Aorta (tissue), 5 donors: ENCODE results near the gene PTGIR. TPM values are rescaled to one million over a fixed set of nuclear protein-coding genes. Genes with fewer than 3 reads are reported as not detected.

ENCODE experiments used
- ATAC-seq: fragments of 200-7000 bp; cut with Tn5 transposase; one replicate; pipeline ENCODE4 v1.9.1; 2022; ENCODE audit warnings: moderate library complexity; ENCODE audit not compliant: low FRiP score
- DNase-seq, 2 donors: peaks; one replicate each; pipeline ENCODE4 v3.0.0-alpha.2; 2020
- H3K27ac ChIP-seq, 2 donors: one replicate each; pipeline ENCODE4 v1.5.1; 2013; ENCODE audit warnings: low read length in 2 of 2, mild to moderate bottlenecking in 2 of 2, moderate library complexity in 2 of 2, control low read depth in 1 of 2, inconsistent platforms in 1 of 2, low read depth in 1 of 2
- H3K27me3 ChIP-seq, 2 donors: one replicate each; pipeline ENCODE4 v1.6.1; 2013; ENCODE audit warnings: control low read depth in 1 of 2, low read length in 1 of 2, mild to moderate bottlenecking in 1 of 2, moderate library complexity in 1 of 2; ENCODE audit not compliant: insufficient read depth in 2 of 2, control insufficient read depth in 1 of 2
- H3K36me3 ChIP-seq, 2 donors: one replicate each; pipeline ENCODE4 v1.6.1; 2013; ENCODE audit warnings: control low read depth in 1 of 2, low read length in 1 of 2, mild to moderate bottlenecking in 1 of 2; ENCODE audit not compliant: insufficient read depth in 2 of 2, control insufficient read depth in 1 of 2
- H3K4me1 ChIP-seq, 2 donors: one replicate each; pipeline ENCODE4 v1.6.1; 2013; ENCODE audit warnings: low read length in 2 of 2, control low read depth in 1 of 2, mild to moderate bottlenecking in 1 of 2, moderate library complexity in 1 of 2; ENCODE audit not compliant: insufficient read depth in 2 of 2, control insufficient read depth in 1 of 2
- H3K4me3 ChIP-seq, 2 donors: one replicate each; pipeline ENCODE4 v1.5.1; 2013; ENCODE audit warnings: low read length in 2 of 2, control low read depth in 1 of 2, mild to moderate bottlenecking in 1 of 2
- H3K9me3 ChIP-seq: one replicate; pipeline ENCODE4 v1.6.1; 2013; ENCODE audit warnings: mild to moderate bottlenecking, low read length; ENCODE audit not compliant: control insufficient read depth
- WGBS, 2 donors: extraction: QIAGEN DNeasy Blood & Tissue Kit; methylation state at CpG; one replicate each; pipeline ENCODE4 v1.1.7; 2013; 5-methylcytosine and 5-hydroxymethylcytosine counted together
- intact Hi-C, 2 donors: fragments of 100-400 bp; cut with DNase I; formaldehyde crosslinking; loops; one replicate each; pipeline versions ENCODE4 v1.14.2 to v1.15.0; 2022
- polyA plus RNA-seq, 2 donors: library from polyadenylated mRNA; stranded (reverse); fragments of 200-250 nt; gene quantifications; one replicate each; pipeline ENCODE4 v1.2.3, GENCODE V29; 2013
- total RNA-seq, 2 donors: library from RNA; stranded (reverse); fragmentation: NEBNext Ultra II Directional; extraction: Animal tissue kit (Norgen Biotek cat#: 25700); gene quantifications; one replicate each; pipeline ENCODE4 v1.2.1, GENCODE V29; 2021
- donor health status: healthy with polysubstance abuse.
- donor health status: Bipolar disorder and iron deficiency.
- donor health status: DM: no; HTN: no; CAD: no.
- donor health status: DM: no; HTN: no; CAD: no.
- donor health status: DM: yes; HTN: yes; CAD: no.

PTGIR gene
- total and polyA plus RNA-seq, 4 donors: 17.3 to 119 (median 70.6) TPM

- H3K4me1 ChIP-seq: no peaks in the 10 kb centered on the region
- 1 to 2% methylated on average over 14 of the region's 14 CpGs for WGBS, 2 donors
These were observed 35.2 kb upstream of the PTGIR start for GRCh38 chr19:46660008-46660517.

GRCh38 chr19:46659151-46660007 lies 34.5 kb upstream of the PTGIR start:
- Histone ChIP-seq H3K9me3 (no peaks in the 10 kb centered on the region), H3K4me3 (peak overlapping the region; percentile 51 to 75), H3K36me3 (no peaks in the 10 kb centered on the region), H3K4me1 (no peaks in the 10 kb centered on the region), H3K27ac (peak overlapping the region; percentile 59 to 93), H3K27me3 (no peaks in the 10 kb centered on the region)
- WGBS, 2 donors: 1% methylated on average over 28 of the region's 28 CpGs
- DNase-seq (peak; percentile 72 to 88), ATAC-seq (no peak)
- intact Hi-C loops: no loop called here

More at GRCh38 chr19:46660008-46660517, 35.2 kb upstream of the PTGIR start:
- intact Hi-C loops: no loop called here
- peak; percentile 14 for ATAC-seq
- DNase-seq: peak; percentile 71 to 84
- H3K9me3 ChIP-seq: no peaks in the 10 kb centered on the region
- H3K27ac ChIP-seq: peak overlapping the region; percentile 34 to 93
- H3K36me3 ChIP-seq: no peaks in the 10 kb centered on the region
- no peaks in the 10 kb centered on the region for H3K27me3 ChIP-seq
- peak overlapping the region; percentile 51 to 75 for H3K4me3 ChIP-seq

- ATAC-seq (no peak), DNase-seq (no peak)
- Histone ChIP-seq H3K27ac (peak overlapping the region in 1 of 2 donors; percentile 14), H3K9me3 (no peaks in the 10 kb centered on the region), H3K4me3 (no peak overlapping the region), H3K36me3 (no peaks in the 10 kb centered on the region), H3K4me1 (peaks cover 0 to 3% of the 10 kb centered on the region in 2 donors), H3K27me3 (no peaks in the 10 kb centered on the region)
- 78 to 81% methylated on average over 5 of the region's 5 CpGs for WGBS, 2 donors
- intact Hi-C loops: no loop called here
These were observed 31.7 kb upstream of the PTGIR start for GRCh38 chr19:46656541-46656940.

GRCh38 chr19:46654621-46655152 lies 29.8 kb upstream of the PTGIR start:
- intact Hi-C loops: no loop called here
- peak; percentile 74 for ATAC-seq
- Histone ChIP-seq H3K9me3 (no peaks in the 10 kb centered on the region), H3K27me3 (no peaks in the 10 kb centered on the region), H3K36me3 (no peaks in the 10 kb centered on the region), H3K4me1 (peaks cover 0 to 3% of the 10 kb centered on the region in 2 donors), H3K4me3 (no peak overlapping the region), H3K27ac (peak overlapping the region; percentile 9 to 88)
- 4 to 5% methylated on average over 15 to 16 of the region's 16 CpGs for WGBS, 2 donors
- DNase-seq: peak; percentile 69 to 85

GRCh38 chr19:46650445-46650844 lies 25.6 kb upstream of the PTGIR start:
- Histone ChIP-seq H3K9me3 (no peaks in the 10 kb centered on the region), H3K4me1 (peaks cover 0 to 3% of the 10 kb centered on the region in 2 donors), H3K4me3 (no peak overlapping the region), H3K27me3 (no peaks in the 10 kb centered on the region), H3K36me3 (peaks cover 0 to 3% of the 10 kb centered on the region in 2 donors), H3K27ac (no peak overlapping the region)
- 85 to 88% methylated on average over 7 of the region's 7 CpGs for whole genome bisulfite sequencing, 2 donors
- DNase-seq (no peak), ATAC-seq (no peak)
- intact Hi-C loops: no loop called here

- Histone ChIP-seq H3K4me3 (no peak overlapping the region), H3K9me3 (no peaks in the 10 kb centered on the region), H3K27me3 (no peaks in the 10 kb centered on the region), H3K36me3 (peaks cover 0 to 3% of the 10 kb centered on the region in 2 donors), H3K4me1 (peaks cover 0 to 3% of the 10 kb centered on the region in 2 donors), H3K27ac (peak overlapping the region in 1 of 2 donors; percentile 25)
- WGBS, 2 donors: 72 to 76% methylated on average over 119 to 144 of the region's 144 CpGs
- DNase-seq (no peak), ATAC-seq (no peak)
- intact Hi-C loops: no loop called here
These were observed 24.4 kb upstream of the PTGIR start for GRCh38 chr19:46648961-46649960.

GRCh38 chr19:46648060-46648960 lies 23.4 kb upstream of the PTGIR start:
- Histone ChIP-seq H3K4me1 (peaks cover 0 to 2% of the 10 kb centered on the region in 2 donors), H3K27ac (peak overlapping the region in 1 of 2 donors; percentile 38), H3K36me3 (peaks cover 0 to 3% of the 10 kb centered on the region in 2 donors), H3K4me3 (no peak overlapping the region), H3K27me3 (no peaks in the 10 kb centered on the region), H3K9me3 (no peaks in the 10 kb centered on the region)
- intact Hi-C loops: no loop called here
- ATAC-seq: no peak
- 77% methylated on average over 63 of the region's 63 CpGs for WGBS, 2 donors
- DNase-seq: no peak
